GM19438 (cell line): ENCODE results near the gene PCDHB4.
"Not testable (repeated sequence)": the region's sequence is repeated elsewhere in the genome, so short reads cannot be mapped to it uniquely, and the experiment has no call there.

ENCODE experiments used
- ATAC-seq: cut with Tn5 transposase; IDR thresholded peaks from one replicate; pipeline ENCODE4 v1.9.1; 2021; ENCODE audit warnings: low read depth; ENCODE audit not compliant: unreplicated experiment

PCDHB4 gene

GRCh38 chr5:141149812-141150211 is 28.2 kb downstream of the PCDHB4 start, which contains the start of gene PCDHB6:
Gene PCDHB6 (plus strand): TSS chr5:141150057. CDS start chr5:141150258, 201 bp downstream.
- no peak for ATAC-seq

- no peak for ATAC-seq
These were observed 28.8 kb downstream of the PCDHB4 start for GRCh38 chr5:141150224-141150992.

- ATAC-seq, result no peak
These were observed 29.3 kb downstream of the PCDHB4 start for GRCh38 chr5:141150993-141151325.

DNA sequence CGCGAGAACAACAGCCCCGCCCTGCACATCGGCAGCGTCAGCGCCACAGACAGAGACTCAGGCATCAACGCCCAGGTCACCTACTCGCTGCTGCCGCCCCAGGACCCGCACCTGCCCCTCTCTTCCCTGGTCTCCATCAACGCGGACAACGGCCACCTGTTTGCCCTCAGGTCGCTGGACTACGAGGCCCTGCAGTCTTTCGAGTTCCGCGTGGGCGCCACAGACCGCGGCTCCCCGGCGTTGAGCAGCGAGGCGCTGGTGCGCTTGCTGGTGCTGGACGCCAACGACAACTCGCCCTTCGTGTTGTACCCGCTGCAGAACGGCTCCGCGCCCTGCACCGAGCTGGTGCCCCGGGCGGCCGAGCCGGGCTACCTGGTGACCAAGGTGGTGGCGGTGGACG is 30.0 kb downstream of the PCDHB4 start:
- not testable (repeated sequence) for ATAC-seq

DNA sequence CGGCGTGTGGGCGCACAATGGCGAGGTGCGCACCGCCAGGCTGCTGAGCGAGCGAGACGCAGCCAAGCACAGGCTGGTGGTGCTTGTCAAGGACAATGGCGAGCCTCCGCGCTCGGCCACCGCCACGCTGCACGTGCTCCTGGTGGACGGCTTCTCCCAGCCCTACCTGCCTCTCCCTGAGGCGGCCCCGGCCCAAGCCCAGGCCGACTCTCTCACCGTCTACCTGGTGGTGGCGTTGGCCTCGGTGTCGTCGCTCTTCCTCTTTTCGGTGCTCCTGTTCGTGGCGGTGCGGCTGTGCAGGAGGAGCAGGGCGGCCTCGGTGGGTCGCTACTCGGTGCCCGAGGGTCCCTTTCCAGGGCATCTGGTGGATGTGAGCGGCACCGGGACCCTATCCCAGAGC is 30.5 kb downstream of the PCDHB4 start:
- not testable (repeated sequence) for ATAC-seq

DNA sequence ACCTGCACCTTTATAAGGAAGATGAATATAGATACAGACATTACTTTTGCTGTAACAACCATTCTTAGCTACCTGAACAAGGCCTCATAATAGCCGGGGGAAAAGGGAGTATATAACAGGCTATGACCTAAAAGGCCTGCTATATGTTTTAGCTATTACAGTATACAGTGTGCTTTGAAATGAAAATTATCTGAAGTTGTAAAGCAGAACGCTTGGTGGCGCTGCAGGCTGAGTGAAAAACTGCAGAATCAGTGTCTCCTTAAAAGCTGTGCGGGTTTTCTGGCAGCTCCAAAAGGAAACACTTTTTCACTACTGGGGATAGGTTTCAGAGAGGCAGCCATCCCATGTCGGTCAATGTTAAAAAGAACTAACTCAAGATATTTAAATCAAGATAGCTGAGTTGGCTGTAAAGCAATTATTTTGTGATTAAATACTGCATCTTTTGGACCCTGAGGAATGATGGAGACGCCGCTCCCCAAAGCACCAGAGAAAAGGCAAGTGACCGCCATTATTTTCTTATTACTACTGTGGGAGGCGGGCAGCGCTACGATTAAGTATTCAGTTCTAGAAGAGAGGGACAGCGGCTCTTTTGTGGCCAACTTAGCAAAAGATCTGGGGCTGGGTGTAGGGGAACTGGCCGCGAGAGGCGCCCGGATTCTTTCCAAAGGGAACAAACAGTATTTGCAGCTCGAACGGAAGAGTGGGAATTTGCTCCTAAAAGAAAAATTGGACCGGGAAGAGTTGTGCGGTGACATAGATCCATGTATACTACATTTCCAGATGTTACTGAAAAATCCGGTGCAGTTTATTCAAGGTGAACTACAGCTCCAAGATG is 34.1 kb downstream of the PCDHB4 start:
- ATAC-seq, result no peak

DNA sequence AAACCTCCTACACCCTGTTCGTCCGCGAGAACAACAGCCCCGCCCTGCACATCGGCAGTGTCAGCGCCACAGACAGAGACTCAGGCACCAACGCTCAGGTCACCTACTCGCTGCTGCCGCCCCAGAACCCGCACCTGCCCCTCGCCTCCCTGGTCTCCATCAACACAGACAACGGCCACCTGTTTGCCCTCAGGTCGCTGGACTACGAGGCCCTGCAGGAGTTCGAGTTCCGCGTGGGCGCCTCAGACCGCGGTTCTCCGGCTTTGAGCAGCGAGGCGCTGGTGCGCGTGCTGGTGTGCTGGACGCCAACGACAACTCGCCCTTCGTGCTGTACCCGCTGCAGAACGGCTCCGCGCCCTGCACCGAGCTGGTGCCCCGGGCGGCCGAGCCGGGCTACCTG is 35.7 kb downstream of the PCDHB4 start:
- not testable (repeated sequence) for ATAC-seq

GRCh38 chr5:141157901-141158300 is 36.3 kb downstream of the PCDHB4 start:
- ATAC-seq, result not testable (repeated sequence)

DNA sequence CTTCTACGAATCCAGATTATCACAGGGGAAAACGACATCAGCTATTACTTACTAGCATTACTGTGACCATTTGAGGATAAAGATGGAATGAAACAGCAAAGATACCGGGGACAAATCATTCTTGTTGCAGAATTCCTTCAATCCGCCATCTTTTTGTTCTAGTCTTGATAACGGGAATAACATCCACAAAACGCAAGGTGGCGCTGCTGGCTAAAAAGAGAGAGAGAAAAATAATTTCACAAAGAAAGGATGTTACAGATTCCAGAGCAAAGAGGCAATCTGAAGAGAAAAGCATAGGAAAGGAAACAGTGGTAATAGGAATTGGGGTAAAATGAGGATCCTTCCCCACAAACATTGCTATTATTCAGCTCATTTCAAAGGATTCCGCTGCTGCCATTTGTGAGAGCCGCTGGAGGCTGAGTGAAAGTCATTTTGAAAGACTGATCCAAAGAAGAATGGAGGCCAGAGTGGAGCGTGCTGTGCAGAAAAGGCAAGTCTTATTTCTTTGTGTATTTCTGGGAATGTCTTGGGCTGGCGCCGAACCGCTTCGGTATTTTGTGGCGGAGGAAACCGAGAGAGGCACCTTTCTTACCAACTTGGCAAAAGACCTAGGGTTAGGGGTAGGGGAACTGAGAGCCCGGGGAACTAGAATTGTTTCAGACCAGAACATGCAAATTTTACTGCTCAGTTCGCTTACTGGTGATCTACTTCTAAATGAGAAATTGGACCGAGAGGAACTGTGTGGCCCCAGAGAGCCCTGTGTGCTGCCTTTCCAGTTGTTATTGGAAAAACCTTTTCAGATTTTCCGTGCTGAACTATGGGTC is 51.0 kb downstream of the PCDHB4 start, which contains the start of gene PCDHB7:
Gene PCDHB7 (plus strand): TSS at position 264 of the 824 bp plus-strand sequence. CDS start 192 bp downstream, at position 456.
- ATAC-seq, result no peak

GRCh38 chr5:141174291-141175104 is 52.9 kb downstream of the PCDHB4 start:
- not testable (repeated sequence) for ATAC-seq
